ENCODE data around the gene UBA52.
A peak's percentile ranks its signal among the peaks of the same experiment; 100 is the strongest.
"Not testable (repeated sequence)": the region's sequence is repeated elsewhere in the genome, so short reads cannot be mapped to it uniquely, and the experiment has no call there.

UBA52 gene

GRCh38 chr19:18587962-18588610 lies 16.4 kb downstream of the UBA52 start:
- Histone ChIP-seq H3K4me1 (ENCODE audit: control insufficient read depth, insufficient read depth, low read length) (peaks cover 36% of the 10 kb centered on the region), H3K27me3 (replicated peaks; ENCODE audit: control insufficient read depth, insufficient read depth, low read length) (no peaks in the 10 kb centered on the region)
- DNase-seq (ENCODE audit: low read depth) = no peak

GRCh38 chr19:18588611-18589379 lies 17.1 kb downstream of the UBA52 start, which contains the start of gene REX1BD:
REX1BD (plus strand) TSS chr19:18588798; CDS start chr19:18588802, 4 bp downstream.
- Histone ChIP-seq H3K4me1 (ENCODE audit: control insufficient read depth, insufficient read depth, low read length) (peaks cover 41% of the 10 kb centered on the region), H3K9ac (ENCODE audit: low read length) (peak within 1 kb of the TSS; percentile 92), H3K27me3 (replicated peaks; ENCODE audit: control insufficient read depth, insufficient read depth, low read length) (no peaks in the 10 kb centered on the region), H3K36me3 (ENCODE audit: control insufficient read depth, insufficient read depth, low read length, severe bottlenecking) (peaks cover 12% of the 10 kb centered on the region), H3K9me3 (ENCODE audit: control insufficient read depth, low read length) (no peaks in the 10 kb centered on the region), H3K4me3 (ENCODE audit: low read length) (peak within 1 kb of the TSS; percentile 82)
- peak; percentile 88 for DNase-seq (ENCODE audit: low read depth)

More at GRCh38 chr19:18587962-18588610, 16.4 kb downstream of the UBA52 start:
- H3K36me3 ChIP-seq (ENCODE audit: control insufficient read depth, insufficient read depth, low read length, severe bottlenecking) = peaks cover 6% of the 10 kb centered on the region
- H3K4me3 ChIP-seq (ENCODE audit: low read length) = peak overlapping the region; percentile 82
- peak overlapping the region; percentile 92 for H3K9ac ChIP-seq (ENCODE audit: low read length)
- no peaks in the 10 kb centered on the region for H3K9me3 ChIP-seq (ENCODE audit: control insufficient read depth, low read length)

- Histone ChIP-seq H3K27me3 (replicated peaks; ENCODE audit: control insufficient read depth, insufficient read depth, low read length) (no peaks in the 10 kb centered on the region), H3K9me3 (ENCODE audit: control insufficient read depth, low read length) (no peaks in the 10 kb centered on the region), H3K4me3 (ENCODE audit: low read length) (peak overlapping the region; percentile 82), H3K9ac (ENCODE audit: low read length) (peak overlapping the region; percentile 92), H3K4me1 (ENCODE audit: control insufficient read depth, insufficient read depth, low read length) (peaks cover 43% of the 10 kb centered on the region), H3K36me3 (ENCODE audit: control insufficient read depth, insufficient read depth, low read length, severe bottlenecking) (peaks cover 12% of the 10 kb centered on the region)
- DNase-seq (ENCODE audit: low read depth) = peak; percentile 79
Observed at GRCh38 chr19:18589380-18590272, 18.0 kb downstream of the UBA52 start.

- Histone ChIP-seq H3K36me3 (ENCODE audit: control insufficient read depth, insufficient read depth, low read length, severe bottlenecking) (peaks cover 13% of the 10 kb centered on the region), H3K27me3 (replicated peaks; ENCODE audit: control insufficient read depth, insufficient read depth, low read length) (no peaks in the 10 kb centered on the region), H3K9ac (ENCODE audit: low read length) (peak overlapping the region; percentile 92), H3K9me3 (ENCODE audit: control insufficient read depth, low read length) (no peaks in the 10 kb centered on the region), H3K4me3 (ENCODE audit: low read length) (no peak overlapping the region), H3K4me1 (ENCODE audit: control insufficient read depth, insufficient read depth, low read length) (peaks cover 49% of the 10 kb centered on the region)
- DNase-seq (ENCODE audit: low read depth) = peak; percentile 62
Observed at GRCh38 chr19:18590273-18591272, 18.9 kb downstream of the UBA52 start.

- Histone ChIP-seq H3K9ac (ENCODE audit: low read length) (peak overlapping the region; percentile 48), H3K4me1 (ENCODE audit: control insufficient read depth, insufficient read depth, low read length) (peaks cover 55% of the 10 kb centered on the region), H3K9me3 (ENCODE audit: control insufficient read depth, low read length) (no peaks in the 10 kb centered on the region), H3K27me3 (replicated peaks; ENCODE audit: control insufficient read depth, insufficient read depth, low read length) (no peaks in the 10 kb centered on the region), H3K36me3 (ENCODE audit: control insufficient read depth, insufficient read depth, low read length, severe bottlenecking) (peaks cover 24% of the 10 kb centered on the region), H3K4me3 (ENCODE audit: low read length) (no peak overlapping the region)
- DNase-seq (ENCODE audit: low read depth) = no peak
Observed at GRCh38 chr19:18591735-18592385, 20.2 kb downstream of the UBA52 start.

GRCh38 chr19:18592732-18593131 lies 21.1 kb downstream of the UBA52 start:
- peaks cover 52% of the 10 kb centered on the region for H3K4me1 ChIP-seq (ENCODE audit: control insufficient read depth, insufficient read depth, low read length)
- not testable (repeated sequence) for DNase-seq (ENCODE audit: low read depth); H3K27me3 ChIP-seq (replicated peaks; ENCODE audit: control insufficient read depth, insufficient read depth, low read length)

GRCh38 chr19:18593367-18594095 lies 21.9 kb downstream of the UBA52 start:
- DNase-seq (ENCODE audit: low read depth) = no peak
- Histone ChIP-seq H3K27me3 (replicated peaks; ENCODE audit: control insufficient read depth, insufficient read depth, low read length) (no peaks in the 10 kb centered on the region), H3K9ac (ENCODE audit: low read length) (no peak overlapping the region), H3K4me1 (ENCODE audit: control insufficient read depth, insufficient read depth, low read length) (peaks cover 45% of the 10 kb centered on the region), H3K36me3 (ENCODE audit: control insufficient read depth, insufficient read depth, low read length, severe bottlenecking) (peaks cover 36% of the 10 kb centered on the region), H3K4me3 (ENCODE audit: low read length) (no peak overlapping the region), H3K9me3 (ENCODE audit: control insufficient read depth, low read length) (no peaks in the 10 kb centered on the region)

More at GRCh38 chr19:18592732-18593131, 21.1 kb downstream of the UBA52 start:
- H3K9me3 ChIP-seq (ENCODE audit: control insufficient read depth, low read length); H3K4me3 ChIP-seq (ENCODE audit: low read length); H3K9ac ChIP-seq (ENCODE audit: low read length): not testable (repeated sequence)
- peaks cover 28% of the 10 kb centered on the region for H3K36me3 ChIP-seq (ENCODE audit: control insufficient read depth, insufficient read depth, low read length, severe bottlenecking)

- Histone ChIP-seq H3K9ac (ENCODE audit: low read length) (peak overlapping the region; percentile 53), H3K4me3 (ENCODE audit: low read length) (no peak overlapping the region), H3K36me3 (ENCODE audit: control insufficient read depth, insufficient read depth, low read length, severe bottlenecking) (peaks cover 43% of the 10 kb centered on the region), H3K4me1 (ENCODE audit: control insufficient read depth, insufficient read depth, low read length) (peaks cover 43% of the 10 kb centered on the region), H3K27me3 (replicated peaks; ENCODE audit: control insufficient read depth, insufficient read depth, low read length) (no peaks in the 10 kb centered on the region), H3K9me3 (ENCODE audit: control insufficient read depth, low read length) (no peaks in the 10 kb centered on the region)
- DNase-seq (ENCODE audit: low read depth) = peak; percentile 94
Observed at GRCh38 chr19:18594096-18594823, 22.6 kb downstream of the UBA52 start.

- Histone ChIP-seq H3K4me3 (ENCODE audit: low read length) (no peak overlapping the region), H3K9ac (ENCODE audit: low read length) (peak overlapping the region; percentile 53), H3K9me3 (ENCODE audit: control insufficient read depth, low read length) (no peaks in the 10 kb centered on the region), H3K4me1 (ENCODE audit: control insufficient read depth, insufficient read depth, low read length) (peaks cover 36% of the 10 kb centered on the region), H3K27me3 (replicated peaks; ENCODE audit: control insufficient read depth, insufficient read depth, low read length) (no peaks in the 10 kb centered on the region), H3K36me3 (ENCODE audit: control insufficient read depth, insufficient read depth, low read length, severe bottlenecking) (peaks cover 50% of the 10 kb centered on the region)
- no peak for DNase-seq (ENCODE audit: low read depth)
Observed at GRCh38 chr19:18594824-18595373, 23.2 kb downstream of the UBA52 start.
